ENCODE measurements around the gene LAG3.

The LAG3 gene

DNA sequence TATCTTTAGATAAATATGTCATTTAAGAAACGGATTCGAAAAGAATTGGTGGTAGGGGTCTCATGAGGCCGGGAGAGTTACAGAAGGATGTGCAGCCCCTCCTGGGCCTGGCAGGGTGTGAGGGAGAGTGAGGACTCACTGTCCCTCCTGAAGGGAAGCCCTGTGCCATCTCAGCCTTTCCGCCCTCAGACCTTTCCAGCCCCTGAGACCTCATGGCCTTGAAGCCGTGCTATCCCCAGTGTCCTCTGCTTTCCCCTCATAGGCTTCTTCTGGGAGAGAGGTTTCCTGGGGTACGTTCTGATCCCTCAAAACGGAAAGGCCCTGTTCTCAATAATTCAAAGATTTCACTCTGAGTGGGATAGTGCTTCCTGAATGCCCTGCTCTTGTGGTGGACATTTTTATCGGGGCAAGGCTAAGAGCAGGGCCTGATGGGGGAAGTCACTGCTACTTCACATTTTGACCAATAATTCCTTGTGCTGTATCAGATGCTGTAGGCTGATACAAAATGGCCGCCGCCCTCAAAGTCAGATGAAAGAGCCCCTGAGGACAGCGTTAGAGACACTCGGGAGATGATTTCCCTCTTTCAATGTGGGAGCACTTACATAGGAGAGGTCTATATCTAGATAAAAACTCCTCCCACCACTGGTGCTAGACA is 18.3 kb downstream of the LAG3 start:
- no peak for ATAC-seq
- no peak for DNase-seq

GRCh38 chr12:6791931-6792520 is 19.7 kb downstream of the LAG3 start:
- ATAC-seq (peak; percentile 58), DNase-seq (peak; percentile 50)

DNA sequence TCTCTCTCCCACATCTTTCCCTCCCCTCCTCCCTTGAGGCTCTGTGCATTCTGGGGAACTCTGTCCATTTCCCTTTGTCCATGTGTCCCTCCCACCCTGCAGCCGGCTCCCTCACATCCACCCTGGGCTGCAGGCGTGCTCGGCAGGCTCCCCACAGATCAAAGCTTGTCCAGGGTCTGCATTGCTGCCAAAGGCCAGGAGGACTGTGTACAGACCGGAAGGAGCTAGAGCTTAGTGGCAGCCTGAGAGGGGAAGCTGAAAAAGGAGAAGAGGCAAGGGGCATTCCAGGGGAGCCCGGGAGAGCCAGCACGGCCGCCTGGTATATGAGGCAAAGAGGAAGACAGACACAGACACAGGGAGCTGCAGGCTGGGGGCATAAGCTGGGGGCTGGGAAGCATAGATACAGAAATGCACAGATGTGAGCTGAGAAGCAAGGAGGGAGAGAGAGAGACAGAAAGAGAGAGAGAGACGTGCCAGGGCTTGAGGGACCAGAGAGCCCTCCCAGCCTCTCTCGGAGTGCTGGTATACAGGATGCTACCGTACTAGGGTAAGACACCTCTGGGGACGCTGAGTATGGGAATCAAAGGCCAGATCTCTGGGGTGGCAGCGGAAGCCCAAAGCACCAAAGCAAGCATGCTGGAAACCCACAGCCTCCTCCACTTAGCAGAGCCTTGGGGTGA is 20.3 kb downstream of the LAG3 start:
- ATAC-seq, result peak; percentile 20
- no peak for DNase-seq

DNA sequence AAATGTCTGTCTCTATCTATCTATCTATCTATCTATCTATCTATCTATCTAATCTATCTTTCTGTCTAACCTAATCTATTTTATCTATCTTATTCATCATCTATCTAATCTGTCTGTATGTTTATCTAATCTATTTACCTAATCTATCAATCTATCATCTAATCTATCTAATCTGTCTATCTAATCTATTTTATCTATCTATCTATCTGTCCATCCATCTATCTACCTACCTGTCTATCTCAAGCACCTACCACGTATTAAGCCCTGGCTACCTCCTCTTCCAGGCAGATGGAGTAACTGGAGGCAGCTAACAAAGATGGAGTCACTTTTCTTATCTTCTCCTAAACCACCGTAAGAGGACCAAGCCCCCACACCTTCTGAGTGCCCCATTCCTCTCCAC is 22.8 kb downstream of the LAG3 start:
- ATAC-seq (no peak), DNase-seq (no peak)

- DNase-seq, result no peak
- ATAC-seq, result no peak
These were observed 24.3 kb downstream of the LAG3 start for GRCh38 chr12:6796576-6796975.

- ATAC-seq, result no peak
- no peak for DNase-seq
These were observed 26.8 kb downstream of the LAG3 start for GRCh38 chr12:6799147-6799546.

GRCh38 chr12:6807170-6807569 is 34.9 kb downstream of the LAG3 start:
- ATAC-seq (no peak), DNase-seq (no peak)

DNA sequence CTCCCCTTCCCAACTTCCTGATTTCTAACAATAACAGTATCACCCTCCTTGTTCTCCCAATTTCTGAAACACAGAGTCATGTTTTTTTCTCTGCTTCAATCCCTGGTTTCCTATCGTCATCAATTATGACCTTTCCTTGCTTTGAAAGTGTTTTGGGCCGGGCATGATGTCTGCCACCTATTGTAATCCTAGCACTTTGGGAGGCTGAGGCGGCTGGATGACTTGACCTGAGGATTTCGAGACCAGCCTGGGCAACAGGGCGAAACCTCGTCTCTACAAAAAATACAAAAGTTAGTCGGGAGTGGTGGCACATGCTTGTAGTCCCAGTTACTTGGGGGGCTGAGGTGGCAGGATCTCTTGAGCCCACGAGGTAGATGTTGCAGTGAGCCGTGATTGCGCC is 36.7 kb downstream of the LAG3 start:
- ATAC-seq (no peak), DNase-seq (no peak)

- DNase-seq (no peak), ATAC-seq (no peak)
These were observed 38.4 kb downstream of the LAG3 start for GRCh38 chr12:6810758-6811157.

DNA sequence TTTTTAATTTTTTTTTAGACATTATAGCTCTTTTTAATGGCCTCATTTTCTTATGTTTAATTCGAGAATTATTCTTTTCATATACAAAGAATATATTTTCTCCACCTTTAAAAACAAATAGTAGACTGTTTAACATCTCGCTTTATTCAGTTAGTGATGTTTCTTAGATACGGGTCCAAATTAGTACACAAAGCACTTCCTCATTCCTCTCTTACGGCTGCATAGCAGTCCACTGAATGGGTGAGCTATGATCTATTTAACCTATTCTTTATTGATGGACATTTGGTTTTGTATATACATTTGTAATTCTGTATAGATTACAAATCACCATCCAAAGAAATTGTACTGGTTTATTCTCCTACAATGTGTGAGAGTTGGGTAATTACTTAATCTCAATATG is 41.0 kb downstream of the LAG3 start:
- DNase-seq, result no peak
- ATAC-seq, result no peak

DNA sequence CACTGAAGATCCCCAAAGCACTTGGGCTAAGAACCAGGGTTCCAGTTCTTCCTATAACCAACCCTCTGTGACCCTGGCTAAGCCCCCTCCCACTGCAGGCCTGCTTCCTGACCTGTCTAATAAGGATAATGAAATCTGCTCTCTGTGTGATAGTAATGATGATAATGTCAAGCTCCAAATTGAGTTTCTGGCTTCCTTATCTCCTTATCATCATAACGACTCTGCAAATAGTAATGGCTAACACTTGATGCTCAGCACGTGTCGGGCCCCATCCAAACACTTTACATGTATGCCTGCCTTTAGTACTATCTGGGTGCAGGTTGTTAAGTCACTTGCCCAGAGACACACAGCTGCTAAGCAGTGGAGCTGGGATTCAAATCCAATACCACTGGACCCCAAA is 44.3 kb downstream of the LAG3 start:
- no peak for ATAC-seq
- no peak for DNase-seq

- DNase-seq (no peak), ATAC-seq (no peak)
These were observed 44.8 kb downstream of the LAG3 start for GRCh38 chr12:6817098-6817497.

GRCh38 chr12:6817662-6818157 is 45.4 kb downstream of the LAG3 start:
- DNase-seq (no peak), ATAC-seq (no peak)

DNA sequence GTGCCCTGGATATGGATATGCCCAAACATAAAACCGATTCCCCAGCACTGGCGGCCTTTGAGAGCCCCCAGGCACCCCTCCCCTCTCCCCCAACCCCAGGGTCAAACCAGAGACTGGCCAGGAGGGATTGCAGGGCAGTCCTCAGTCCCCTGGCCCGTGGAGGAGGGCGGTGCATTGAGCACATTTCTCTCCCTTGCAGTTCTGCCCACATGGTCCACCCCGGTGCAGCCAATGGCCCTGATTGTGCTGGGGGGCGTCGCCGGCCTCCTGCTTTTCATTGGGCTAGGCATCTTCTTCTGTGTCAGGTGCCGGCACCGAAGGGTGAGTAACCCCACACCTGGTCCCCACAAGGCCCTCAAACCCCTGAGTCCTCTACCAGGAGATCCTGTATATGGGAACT is 45.9 kb downstream of the LAG3 start:
- ATAC-seq, result no peak
- no peak for DNase-seq

- no peak for ATAC-seq
- no peak for DNase-seq
These were observed 46.3 kb downstream of the LAG3 start for GRCh38 chr12:6818645-6819044.

- no peak for ATAC-seq
These were observed 47.0 kb downstream of the LAG3 start for GRCh38 chr12:6819106-6820030.

GRCh38 chr12:6820166-6820565 is 47.8 kb downstream of the LAG3 start:
- ATAC-seq (no peak), DNase-seq (no peak)

More at GRCh38 chr12:6819106-6820030, 47.0 kb downstream of the LAG3 start:
- DNase-seq, result no peak

DNA sequence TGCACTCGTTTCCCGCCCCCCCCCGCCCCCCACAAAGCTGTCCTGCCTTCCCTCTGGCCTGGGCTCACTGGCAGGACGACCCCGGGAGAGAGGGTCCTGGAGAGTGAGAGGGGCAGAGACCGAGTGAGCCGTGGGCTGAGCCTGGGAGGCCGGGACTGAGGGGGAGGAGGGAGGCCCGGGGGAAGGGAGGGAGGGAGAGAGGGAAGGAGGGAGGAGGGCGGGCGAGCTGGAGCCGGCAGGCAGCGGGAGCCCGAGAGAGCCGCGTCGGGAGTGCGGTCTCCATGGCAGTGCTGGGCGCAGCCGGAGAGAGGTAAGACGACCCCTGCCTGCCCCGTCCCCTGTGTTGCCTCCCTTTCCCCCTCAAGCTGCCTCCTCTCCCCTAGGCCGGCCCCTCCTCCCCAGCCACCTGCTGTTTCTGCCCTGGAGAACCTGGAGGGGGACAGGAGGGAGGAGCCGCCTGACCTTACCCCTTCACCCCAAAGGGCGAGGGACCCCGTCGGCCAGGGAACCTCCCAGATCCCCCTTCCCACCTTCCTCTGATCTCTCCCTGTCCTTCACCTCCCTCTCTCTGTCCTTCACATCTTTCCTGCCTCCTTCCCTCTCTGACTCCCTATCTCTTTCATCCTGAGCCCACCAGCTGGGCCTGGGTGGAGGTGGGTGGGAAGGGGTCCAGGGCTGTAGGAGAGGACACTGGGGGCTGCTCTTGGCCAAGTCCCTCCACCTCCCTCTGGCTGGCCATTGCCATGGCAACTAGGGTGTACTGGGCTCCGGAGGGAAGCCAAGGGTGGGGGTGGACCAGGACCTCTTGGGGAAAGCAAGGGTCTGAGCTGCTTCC is 49.5 kb downstream of the LAG3 start, which contains the start of gene GPR162:
GPR162 (plus strand) TSS at position 231 of the 835 bp plus-strand sequence. CDS start 2,078 bp downstream, outside the sequence.
- DNase-seq (no peak), ATAC-seq (no peak)

GRCh38 chr12:6822426-6823135 is 50.3 kb downstream of the LAG3 start:
- ATAC-seq, result no peak

GRCh38 chr12:6823182-6824084 is 51.1 kb downstream of the LAG3 start:
- no peak for DNase-seq
- no peak for ATAC-seq

More at GRCh38 chr12:6822426-6823135, 50.3 kb downstream of the LAG3 start:
- DNase-seq, result no peak
